Hematopoietic multipotent progenitor cell treated with erythropoietin and hydrocortisone succinate and interleukin-3 and kit ligand, for 15 days (in vitro differentiated cells): Measurements from ENCODE around the gene PPIE.

Source experiments
- DNase-seq: peaks from one replicate; pipeline ENCODE4 v3.0.0-alpha.2; 2015; ENCODE audit warnings: low spot score

The PPIE gene

DNA sequence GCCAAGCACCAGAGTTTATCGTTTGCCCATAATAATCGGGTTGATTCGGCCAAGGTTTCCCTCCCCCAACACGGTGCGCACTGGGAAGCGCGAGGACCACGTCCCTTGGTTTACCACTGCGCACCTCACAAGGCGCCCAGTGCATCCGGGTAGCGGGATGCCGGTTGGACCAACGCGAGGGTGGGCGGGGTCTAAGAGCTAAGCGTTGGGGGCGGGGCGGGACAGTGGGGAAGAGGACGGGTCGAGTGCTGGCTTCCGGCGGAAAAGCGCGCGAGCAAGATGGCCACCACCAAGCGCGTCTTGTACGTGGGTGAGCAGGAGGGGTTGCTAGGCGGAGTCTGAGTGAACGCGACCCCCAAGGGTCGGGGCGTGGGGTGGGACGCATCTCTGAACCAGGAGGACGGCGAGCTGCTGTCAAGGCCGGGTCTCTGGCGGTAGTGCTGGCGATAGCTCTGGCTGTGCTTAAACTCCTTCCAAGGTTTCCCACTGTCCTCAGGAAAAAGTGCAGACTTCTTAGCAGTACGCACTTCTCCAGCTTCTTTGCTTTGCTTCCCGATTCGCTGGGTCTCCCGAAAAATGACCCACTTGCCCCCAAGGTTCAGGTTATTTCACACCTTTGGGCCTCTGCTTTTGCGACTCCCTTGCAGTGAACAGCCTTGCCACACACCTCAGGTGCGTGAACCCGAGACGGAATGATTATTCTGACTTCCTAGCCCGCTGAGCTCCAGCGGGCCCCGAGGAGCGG lies at the start of gene PPIE:
Gene PPIE (plus strand): TSS at position 261 of the 745 bp plus-strand sequence. CDS start 19 bp downstream, at position 280.
- peak; percentile 86 for DNase-seq

DNA sequence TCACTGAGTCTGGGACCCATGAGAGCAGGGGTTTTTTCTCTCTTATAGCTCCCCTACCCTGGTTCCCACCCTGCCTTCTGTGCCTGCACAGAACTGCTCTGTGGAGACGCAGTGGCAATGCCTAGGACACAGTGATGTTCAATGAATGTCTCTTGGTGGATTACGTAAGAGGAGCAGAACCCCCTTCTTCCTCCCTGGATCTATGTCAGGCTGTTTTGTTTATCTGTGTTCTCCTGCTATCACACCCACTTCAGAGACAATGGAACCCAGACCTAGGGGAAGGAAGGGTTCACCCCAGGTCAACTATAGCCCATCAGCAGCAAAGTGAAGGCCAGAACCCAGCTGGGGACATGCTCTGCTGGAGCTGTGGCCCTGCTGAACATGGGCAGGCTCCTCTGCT lies 49.5 kb upstream of the PPIE start:
- no peak for DNase-seq

DNA sequence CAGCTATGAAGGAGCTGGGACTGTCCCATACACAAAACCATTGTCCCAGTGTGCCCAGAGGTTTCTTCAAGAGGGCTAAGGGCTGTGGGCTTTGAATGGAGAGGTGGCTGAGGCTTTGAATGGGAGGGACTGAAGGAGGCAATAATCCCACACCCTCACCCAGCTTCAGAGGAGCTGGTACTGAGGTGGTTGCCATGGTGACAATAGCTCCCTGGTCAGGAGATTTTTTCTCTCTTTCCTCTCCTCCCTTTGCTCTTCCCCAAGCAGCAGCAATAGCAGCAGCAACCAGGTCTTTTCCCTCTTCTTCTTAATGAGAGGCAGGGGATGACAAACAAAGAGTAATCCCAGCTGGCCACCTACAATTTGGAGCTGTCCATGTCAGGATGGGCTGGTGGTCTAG lies 49.0 kb upstream of the PPIE start:
- DNase-seq = no peak

DNA sequence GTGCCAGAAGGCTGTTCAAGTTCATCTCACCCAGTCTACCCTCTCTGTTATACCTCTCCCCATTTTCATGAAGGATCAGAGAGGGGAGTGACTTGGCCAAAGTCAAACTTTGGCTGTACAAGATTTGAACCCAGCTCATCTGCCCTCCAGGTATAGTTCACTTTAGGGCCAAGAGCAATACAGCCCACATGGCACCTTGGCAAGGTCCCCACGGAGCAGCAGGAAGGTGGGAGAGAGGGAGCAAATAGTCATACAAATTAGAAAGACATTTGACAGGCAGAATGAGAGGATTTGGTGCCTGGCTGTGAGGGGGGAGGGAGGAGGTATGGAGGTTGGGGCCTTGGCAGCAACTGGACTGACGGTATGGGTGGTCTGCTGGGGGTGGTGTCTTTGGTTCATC lies 48.5 kb upstream of the PPIE start:
- DNase-seq = no peak

DNA sequence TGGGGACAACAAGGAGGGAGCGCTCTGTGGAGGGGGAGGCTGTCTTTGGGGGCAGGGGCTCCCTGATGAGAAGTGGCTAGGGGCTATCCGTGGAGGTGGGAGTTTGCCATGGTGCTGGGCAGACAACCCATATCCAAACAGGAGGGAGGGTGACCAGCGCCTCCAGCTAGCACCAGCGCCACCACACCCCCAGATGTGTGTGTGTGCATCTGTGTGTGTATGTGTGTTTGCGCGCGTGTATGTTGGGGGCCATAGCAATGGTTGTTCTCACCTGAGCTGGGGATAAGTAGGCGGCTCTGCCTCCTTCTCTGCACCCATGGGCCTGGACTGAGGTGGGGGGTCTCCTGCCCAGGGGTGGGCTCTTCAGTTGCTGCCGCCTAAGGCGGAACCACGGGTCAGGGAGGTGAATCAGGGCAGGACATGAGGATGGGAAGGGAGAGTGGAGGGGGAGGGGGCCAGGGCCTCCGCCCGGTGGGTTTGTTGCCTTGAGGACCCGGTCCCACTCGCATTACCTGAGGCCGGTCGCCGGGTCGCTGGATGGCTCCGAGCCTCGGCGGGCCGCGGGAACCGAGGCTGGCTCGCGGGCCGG lies 47.8 kb upstream of the PPIE start:
- no peak for DNase-seq

DNA sequence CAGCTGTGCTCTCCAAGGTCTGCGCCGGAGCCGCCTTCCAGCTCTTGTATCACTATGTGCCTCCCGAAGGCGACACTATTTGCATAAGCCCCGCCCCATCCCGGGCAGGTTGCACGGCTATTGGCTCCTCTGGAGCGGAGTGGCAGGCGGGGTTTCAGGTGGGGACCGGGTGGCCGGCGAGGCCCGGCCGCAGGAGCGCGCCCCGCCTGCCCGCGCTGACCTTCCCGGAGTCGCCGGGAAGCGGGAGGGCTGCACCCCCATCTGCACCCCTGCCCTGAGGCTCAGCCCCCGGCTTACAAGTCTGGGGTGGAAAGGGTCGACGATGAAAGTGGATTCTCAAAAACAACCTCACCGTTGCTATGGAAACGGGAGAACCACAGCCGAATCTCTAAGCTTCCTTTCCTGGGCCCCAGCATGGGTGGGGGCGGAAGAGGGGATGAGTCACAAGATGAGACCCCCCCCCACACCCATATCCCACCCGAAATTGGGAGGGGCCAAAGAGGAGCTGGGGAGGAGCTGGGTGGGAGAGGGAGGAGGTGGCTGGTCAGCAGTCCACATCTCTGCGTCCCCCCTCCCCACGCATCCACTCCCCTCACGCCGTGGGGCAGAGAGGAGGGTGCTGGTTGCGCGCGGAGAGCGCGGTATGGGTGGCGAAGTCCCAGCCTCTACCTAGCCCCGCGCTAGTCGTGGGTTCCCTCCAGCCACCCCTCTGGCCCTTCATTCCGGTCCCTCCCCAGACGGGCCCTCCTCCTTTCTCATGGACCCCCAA lies 47.1 kb upstream of the PPIE start, which contains the start of gene HPCAL4:
Gene HPCAL4 (minus strand): TSS at position 51 of the 769 bp plus-strand sequence. CDS start 6,830 bp downstream, outside the sequence.
- peak; percentile 67 for DNase-seq

DNA sequence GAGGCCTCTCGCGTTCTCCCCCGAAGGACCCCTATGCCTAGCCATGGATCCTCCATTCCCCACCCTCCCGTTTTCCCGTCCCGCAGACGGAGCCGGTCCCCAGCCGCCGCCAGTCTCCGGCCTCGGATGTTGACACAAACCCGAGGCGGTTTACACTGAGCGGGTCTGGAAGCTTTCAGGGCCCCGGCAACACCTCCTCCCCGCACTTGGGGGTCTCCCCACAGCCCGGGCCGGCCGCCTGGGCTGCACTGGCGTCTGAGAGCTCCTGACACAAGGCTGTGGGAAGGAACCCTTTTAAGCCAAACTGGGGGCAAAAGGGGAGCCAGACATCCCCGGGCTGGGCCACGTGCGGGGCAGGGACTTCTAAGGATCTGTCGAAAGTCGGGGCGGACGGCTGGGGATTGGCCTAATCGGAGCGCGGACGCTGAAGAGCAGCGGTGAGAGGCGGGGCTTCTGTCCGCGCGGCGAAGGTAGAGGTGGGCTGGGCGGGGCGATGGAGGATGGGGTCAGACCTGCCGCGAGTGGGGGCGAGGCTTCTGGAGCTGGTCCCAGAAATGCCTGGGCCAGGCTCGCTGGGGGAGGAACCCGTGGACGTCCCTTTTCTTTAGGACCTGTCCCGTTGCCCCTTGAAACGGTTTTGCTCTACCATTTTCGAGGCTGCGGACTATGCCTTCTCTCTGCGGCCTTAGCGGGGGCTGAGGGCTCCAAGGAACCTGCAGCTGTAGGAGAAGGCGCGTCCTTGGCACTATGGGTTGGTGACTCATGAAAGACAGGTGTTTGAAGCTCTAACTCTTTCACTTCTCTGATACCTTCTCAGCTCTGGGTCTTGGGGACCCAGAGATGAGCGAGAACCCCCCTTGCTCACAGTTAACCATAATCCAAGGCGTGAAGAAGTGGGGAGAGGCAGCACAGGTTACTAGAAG lies 46.3 kb upstream of the PPIE start:
- no peak for DNase-seq

DNA sequence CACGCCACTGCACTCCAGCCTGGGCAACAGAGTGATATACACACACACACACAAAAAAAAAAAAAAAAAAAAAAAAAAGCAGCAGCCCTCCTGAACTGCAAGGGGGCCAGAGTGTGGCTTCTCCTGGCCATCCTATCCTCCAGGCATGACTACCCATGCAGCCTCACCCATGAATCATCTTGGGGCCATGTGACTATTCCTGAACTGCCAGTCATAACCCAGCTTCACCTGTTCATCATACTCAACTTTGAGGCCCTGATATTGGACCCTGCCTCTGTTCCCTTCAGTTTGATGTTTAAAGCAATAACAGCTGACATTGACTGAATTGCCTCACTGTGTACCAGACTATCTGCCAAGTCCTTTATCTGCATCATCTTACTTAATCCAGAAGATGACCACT lies 44.7 kb upstream of the PPIE start:
- no peak for DNase-seq

DNA sequence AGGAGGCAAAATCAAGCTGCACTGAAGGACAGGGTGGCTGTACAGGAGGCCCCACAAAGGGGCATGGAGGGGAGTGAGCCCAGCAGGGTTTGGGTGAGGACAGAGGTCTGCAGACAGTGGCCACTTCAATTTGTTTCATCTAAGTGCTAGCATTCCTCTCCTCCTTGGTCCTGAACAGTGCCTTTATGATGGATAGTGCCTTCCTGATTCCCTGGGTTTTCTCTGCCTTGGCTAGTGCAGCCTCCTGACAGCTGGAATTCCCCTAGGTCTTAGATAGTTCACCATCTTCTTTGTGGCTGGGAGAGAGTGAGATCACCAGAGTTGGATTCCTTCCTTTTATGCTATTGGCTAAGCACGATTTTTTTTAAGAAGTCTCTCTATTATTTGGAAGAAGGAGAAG lies 43.7 kb upstream of the PPIE start:
- DNase-seq = no peak

DNA sequence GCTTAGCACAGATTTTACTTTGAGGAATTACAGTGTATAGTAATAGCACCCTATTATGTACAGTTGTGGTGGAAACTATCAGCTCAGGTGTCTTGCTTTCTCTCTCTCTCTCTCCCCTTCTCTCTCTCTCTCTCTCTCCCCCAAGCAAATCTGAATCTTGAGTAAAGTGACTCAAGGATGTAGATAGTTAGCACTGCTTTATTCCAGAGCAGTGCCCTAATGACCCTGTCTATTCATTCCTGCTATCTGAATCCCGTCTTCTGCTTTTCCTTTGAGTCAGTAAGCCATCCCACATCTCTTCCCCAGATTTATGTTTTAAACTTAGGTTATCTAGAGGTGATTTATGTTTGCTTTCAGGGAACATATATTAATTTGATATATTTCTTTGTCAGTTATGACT lies 42.2 kb upstream of the PPIE start:
- DNase-seq = no peak

DNA sequence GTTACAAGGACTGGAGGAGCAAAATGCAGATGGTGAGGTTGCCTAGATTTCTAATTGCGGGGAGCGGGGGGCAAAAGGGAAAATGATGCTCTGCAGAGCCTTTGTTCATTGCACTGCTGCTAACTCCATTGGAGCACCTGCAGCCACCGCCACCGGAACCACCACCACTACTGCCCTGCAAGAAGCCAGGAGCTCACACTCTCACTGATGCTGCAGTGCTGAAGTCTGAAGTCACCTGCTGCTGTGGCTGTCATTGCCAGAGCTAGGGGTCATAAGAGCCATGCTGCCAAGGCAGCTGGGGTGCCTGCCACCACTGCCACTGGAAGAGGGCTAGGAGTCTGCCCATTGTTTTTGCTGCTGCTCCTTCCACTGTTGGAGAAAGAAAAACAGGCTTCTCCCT lies 40.1 kb upstream of the PPIE start:
- DNase-seq = no peak

DNA sequence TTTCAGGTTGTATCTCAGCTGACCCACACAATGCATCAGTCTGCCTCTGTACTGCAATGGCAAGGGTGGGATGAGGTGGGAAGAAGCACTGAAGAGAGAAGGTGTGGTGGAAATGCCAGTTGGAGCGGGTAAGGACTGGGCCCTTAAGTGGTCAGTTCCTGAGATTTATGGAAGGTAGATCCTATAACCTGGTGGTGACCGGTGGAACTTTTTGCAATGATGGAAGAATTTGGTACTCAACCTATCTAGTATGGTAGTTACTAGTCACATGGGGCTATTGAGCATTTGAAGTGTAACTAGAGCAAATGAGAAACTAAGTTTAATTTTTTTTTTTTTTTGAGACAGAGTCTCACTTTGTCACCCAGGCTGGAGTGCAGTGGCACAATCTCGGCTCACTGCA lies 39.3 kb upstream of the PPIE start:
- no peak for DNase-seq

DNA sequence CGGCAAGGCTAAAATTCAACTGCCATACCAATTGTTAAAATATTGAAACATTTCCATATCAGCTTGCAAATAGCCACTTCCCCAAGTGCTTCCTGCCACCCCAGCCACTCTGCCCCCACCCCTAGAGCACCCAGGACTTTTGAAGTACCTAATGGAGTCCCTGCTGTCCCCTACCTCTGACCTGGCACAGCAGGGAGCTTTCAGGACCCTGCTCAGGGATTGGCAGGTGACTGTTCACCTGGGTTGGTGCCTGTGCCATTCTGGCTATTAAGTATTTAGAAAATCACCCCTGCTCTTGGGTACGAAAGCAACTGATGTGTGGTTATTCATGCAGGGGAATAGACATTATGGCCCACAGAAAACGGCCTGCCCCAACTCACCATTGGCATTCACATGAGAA lies 38.3 kb upstream of the PPIE start:
- no peak for DNase-seq

DNA sequence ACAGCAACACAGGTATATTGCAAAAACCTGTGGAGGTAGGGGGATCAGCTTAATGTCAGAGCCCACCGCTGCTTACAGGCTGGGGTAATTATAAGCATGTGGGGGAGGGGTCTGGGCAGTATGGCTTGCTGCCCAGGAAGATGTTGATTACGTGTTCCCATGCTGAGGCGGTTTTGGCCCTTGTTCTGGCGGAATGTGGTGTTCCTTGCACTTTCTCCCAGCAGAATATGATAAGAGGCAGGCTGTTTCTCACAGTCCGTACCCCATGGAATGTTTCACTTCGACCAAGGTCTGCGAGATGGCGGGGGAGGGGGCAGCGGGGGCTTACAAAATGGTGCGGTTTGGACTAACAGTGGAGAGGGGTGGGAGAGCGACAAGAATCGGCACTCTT lies 37.6 kb upstream of the PPIE start:
- no peak for DNase-seq

DNA sequence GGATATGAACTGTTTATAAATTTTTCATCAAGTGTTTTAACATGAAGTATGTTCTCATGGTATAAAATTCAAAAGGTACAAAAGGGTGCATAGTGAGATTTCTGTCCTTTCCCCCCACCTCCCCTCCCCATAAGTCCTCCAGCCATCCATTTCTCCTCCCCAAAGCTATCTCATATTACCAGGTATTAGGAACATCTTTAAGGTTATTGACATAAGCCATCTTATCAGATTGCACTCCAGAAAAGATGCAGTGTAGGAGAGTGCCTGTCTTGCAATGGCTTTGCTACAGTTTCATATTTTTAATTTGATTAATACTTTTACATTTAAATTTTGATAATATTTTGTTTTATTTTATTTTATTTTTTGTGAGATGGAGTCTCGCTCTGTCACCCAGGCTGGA lies 33.9 kb upstream of the PPIE start:
- DNase-seq = no peak

DNA sequence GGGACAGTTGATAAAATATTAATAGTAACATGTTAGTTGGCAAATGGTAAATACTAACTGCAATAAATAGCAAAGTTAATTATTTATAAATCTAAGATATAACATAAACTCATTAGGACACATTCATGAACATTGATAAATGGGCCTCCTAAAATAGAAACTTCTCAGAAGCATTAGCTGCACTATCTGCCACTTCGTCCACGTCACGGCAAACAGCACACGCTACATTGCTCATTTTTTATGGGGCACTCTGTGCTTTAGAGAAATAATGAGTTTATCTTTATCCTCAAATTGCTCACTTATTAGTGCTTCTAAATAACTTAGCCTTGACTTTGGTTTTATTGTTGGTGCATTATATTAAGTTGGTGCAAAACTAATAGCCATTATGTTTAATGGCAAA lies 31.2 kb upstream of the PPIE start:
- DNase-seq = no peak

DNA sequence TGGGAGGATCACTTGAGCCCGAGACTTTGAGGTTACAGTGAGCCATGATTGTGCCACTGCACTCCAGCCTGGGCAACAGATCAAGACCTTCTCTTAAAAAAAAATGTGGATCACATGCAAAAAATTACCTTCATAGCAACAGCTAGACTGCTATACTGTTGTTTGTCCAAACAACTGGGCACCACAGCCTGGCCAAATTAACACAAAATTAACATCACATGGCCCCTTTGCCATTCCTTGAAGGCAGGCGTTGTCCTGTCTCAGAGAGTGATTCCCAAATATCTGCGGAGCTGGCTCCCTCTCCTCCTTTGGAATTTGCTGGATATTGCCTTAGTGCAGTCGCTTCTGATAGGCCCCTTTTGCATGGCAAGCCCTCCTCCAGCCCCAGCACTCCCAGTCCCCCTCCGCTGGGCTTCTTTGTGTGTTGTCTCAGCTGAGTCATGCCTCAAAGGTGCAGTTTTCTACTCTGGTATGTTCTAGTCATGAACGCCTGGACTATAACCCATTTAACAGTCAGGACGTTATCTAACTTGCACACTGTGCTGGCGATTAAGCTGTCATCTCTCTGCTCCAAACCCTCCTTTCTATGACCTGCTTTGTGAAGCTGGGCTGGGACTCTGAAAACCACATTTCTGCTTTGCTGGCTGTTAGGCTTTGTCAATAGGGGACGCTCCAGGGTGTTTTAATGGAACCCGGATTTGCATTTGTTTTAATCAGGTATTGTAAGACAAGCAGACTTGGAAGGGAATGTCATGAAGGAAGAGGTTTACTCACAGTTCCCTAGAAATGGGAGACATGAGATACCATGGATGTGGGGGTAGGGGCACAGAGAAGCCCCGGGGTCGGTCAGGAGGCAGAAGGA lies 27.3 kb upstream of the PPIE start:
- peak; percentile 61 for DNase-seq

DNA sequence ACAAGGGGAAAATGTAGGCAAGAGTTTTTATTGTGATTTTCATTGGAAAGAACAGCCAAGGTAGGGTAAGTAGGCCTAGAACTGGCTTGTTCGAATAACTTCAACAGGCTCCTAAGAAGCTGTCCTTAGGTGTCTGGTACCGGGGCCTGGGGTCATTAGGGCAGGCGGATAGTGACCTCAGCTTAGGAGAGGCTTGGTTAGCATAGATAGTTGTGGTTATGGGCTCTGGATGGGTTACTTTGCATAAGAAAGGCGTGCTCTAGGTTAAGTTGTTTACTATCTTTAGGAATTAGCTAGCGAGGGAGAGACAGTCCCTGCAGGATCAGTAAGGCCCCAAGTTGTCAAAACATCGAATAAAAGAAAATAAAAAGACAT lies 26.7 kb upstream of the PPIE start:
- no peak for DNase-seq

DNA sequence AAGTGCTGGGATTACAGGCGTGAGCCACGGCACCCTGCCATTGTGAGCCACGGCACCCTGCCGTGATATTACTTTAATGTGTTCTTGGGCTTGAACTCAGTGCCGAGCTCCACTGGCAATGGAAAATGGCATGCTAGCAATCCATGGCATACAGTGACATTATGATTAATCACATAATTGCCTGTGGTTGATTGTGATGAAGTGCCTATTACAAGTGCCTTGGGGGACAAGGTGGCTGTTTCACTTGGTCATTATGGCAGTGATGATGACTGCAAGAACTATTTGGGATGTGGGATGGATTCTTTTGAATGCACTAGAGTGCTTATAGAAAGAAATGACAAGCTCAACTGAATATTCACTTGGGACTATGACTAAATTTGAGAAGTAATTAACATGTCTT lies 25.1 kb upstream of the PPIE start:
- no peak for DNase-seq

DNA sequence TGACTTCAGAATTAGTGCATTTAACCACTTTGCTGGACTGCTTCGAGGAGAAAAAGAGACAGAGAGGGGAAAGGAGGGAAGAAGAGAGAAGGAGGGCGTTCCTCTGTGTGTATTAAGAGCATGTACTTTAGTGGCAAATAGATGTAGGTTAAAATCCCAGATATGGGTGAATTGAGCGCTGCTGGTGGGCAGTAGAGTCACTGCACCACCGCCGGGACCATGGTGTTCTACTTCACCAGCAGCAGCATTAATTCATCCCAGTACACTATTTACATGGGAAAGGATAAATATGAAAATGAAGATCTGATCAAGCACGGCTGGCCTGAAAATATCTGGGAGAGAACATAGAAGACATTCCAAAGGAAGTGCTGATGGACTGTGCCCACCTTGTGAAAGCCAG lies 20.9 kb upstream of the PPIE start:
- DNase-seq = no peak
